ENCODE measurements around the gene PPP6R3. TPM values are rescaled to one million over a fixed set of nuclear protein-coding genes. Genes with fewer than 3 reads are reported as not detected.

PPP6R3 gene
- total and polyA plus RNA-seq, 11 donors: 23.2 to 93.8 (median 81.2) TPM

DNA sequence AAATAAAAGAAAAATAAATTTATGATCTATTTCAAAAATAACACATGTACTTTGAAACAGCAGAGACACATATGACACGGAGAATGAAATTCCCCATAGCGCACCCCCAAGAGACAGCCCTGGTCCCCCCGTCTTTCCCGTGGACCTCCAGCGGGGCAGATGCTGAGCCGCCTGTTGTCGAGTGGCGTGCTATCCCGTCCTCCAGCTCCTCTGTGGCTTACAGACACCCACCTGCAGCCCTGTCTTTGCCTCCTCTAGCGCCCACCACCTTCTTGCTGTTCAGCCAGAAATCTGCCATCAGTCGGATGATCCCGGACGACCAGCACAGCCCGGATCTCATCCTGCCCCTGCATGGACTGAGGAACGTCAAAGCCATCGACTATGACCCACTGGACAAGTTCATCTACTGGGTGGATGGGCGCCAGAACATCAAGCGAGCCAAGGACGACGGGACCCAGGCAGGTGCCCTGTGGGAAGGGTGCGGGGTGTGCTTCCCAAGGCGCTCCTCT is 44.4 kb upstream of the PPP6R3 start:
- H3K4me3 ChIP-seq: no peak overlapping the region
- no peaks in the 10 kb centered on the region for H3K27me3 ChIP-seq
- no peak for TF ChIP-seq POLR2A (IDR thresholded peaks at IDR 0.05)
- TF ChIP-seq, protein P1, sequence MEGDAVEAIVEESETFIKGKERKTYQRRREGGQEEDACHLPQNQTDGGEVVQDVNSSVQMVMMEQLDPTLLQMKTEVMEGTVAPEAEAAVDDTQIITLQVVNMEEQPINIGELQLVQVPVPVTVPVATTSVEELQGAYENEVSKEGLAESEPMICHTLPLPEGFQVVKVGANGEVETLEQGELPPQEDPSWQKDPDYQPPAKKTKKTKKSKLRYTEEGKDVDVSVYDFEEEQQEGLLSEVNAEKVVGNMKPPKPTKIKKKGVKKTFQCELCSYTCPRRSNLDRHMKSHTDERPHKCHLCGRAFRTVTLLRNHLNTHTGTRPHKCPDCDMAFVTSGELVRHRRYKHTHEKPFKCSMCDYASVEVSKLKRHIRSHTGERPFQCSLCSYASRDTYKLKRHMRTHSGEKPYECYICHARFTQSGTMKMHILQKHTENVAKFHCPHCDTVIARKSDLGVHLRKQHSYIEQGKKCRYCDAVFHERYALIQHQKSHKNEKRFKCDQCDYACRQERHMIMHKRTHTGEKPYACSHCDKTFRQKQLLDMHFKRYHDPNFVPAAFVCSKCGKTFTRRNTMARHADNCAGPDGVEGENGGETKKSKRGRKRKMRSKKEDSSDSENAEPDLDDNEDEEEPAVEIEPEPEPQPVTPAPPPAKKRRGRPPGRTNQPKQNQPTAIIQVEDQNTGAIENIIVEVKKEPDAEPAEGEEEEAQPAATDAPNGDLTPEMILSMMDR (IDR thresholded peaks at IDR 0.05): no peak
- no peaks in the 10 kb centered on the region for H3K9me3 ChIP-seq
- DNase-seq: peak in 1 of 5 donors; percentile 22
- peaks cover 0 to 91% (median 57%) of the 10 kb centered on the region in 9 donors for H3K36me3 ChIP-seq
- no peak overlapping the region for H3K27ac ChIP-seq
- intact Hi-C loops (cut with DNase I): no loop called here
- no peak for ATAC-seq
- 92 to 97% (median 95%) methylated on average over 22 of the region's 22 CpGs for WGBS, 4 donors
- peaks cover 0 to 20% (median 2%) of the 10 kb centered on the region in 12 donors for H3K4me1 ChIP-seq

DNA sequence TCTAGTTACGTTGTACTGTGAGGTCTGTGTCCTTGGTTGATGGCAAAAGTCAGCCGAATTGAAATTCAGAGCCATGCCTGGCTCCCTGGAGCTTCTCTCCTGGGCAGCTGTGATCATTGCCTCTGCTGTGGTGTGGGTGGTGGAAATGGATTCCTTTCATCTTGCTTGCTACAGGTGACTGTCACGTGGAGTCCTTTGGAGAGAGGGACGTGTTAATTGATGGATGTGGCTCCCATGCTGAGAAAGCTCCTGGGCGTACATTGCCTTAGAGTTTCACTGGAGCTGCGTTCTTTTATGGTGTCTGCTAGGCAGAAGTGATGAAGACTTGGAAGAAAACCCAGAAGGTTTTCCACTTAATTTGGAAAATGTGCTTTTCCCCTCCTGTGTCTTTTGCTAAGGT is 41.9 kb upstream of the PPP6R3 start:
- intact Hi-C loops (cut with DNase I): no loop called here
- Histone ChIP-seq H3K27ac (no peak overlapping the region), H3K4me3 (no peak overlapping the region), H3K4me1 (peaks cover 0 to 12% (median 0%) of the 10 kb centered on the region in 12 donors), H3K9me3 (no peaks in the 10 kb centered on the region), H3K36me3 (peaks cover 0 to 75% (median 40%) of the 10 kb centered on the region in 9 donors), H3K27me3 (no peaks in the 10 kb centered on the region)
- 72 to 85% (median 74%) methylated on average over 6 of the region's 6 CpGs for WGBS, 4 donors
- no peak for TF ChIP-seq POLR2A (IDR thresholded peaks at IDR 0.05)
- DNase-seq: no peak
- no peak for ATAC-seq

DNA sequence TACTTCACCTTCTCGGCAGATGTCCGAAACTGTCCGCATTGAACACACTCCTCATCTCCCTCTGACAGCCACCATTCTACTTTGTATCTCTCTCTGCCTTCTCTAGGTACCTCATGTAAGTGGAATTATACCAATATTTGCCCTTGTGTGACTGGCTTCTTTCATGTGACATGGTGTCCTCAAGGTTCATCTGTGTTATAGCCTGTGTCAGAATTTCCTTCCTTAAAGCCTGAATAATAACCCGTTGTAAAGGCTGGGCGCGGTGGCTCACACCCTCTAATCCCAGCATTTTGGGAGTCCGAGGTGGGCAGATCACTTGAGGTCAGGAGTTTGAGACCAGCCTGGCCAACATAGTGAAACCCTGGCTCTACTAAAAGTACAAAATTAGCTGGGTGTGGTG is 40.4 kb upstream of the PPP6R3 start:
- 95 to 98% (median 97%) methylated on average over 7 of the region's 7 CpGs for WGBS, 4 donors
- TF ChIP-seq, protein P1 (IDR thresholded peaks at IDR 0.05): no peak
- TF ChIP-seq POLR2A (IDR thresholded peaks at IDR 0.05): no peak
- H3K4me3 ChIP-seq: no peak overlapping the region
- no peak for ATAC-seq
- intact Hi-C loops (cut with DNase I): no loop called here
- H3K27me3 ChIP-seq: no peaks in the 10 kb centered on the region
- peaks cover 0 to 75% (median 40%) of the 10 kb centered on the region in 9 donors for H3K36me3 ChIP-seq
- no peak for DNase-seq
- no peaks in the 10 kb centered on the region for H3K4me1 ChIP-seq
- H3K9me3 ChIP-seq: no peaks in the 10 kb centered on the region
- no peak overlapping the region for H3K27ac ChIP-seq

DNA sequence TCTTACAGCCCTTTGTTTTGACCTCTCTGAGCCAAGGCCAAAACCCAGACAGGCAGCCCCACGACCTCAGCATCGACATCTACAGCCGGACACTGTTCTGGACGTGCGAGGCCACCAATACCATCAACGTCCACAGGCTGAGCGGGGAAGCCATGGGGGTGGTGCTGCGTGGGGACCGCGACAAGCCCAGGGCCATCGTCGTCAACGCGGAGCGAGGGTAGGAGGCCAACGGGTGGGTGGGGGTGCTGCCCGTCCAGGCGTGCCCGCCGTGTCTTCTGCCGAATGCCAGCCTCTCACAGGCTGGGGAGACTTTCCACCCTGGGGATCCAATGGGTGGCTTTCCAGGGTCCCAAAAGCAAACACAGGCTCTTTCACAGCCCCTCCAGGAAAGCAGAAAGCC is 37.1 kb upstream of the PPP6R3 start:
- intact Hi-C loops (cut with DNase I): no loop called here
- ATAC-seq: no peak
- Histone ChIP-seq H3K27me3 (no peaks in the 10 kb centered on the region), H3K9me3 (no peaks in the 10 kb centered on the region), H3K4me1 (no peaks in the 10 kb centered on the region), H3K4me3 (no peak overlapping the region), H3K27ac (peak overlapping the region in 1 of 12 donors; percentile 27), H3K36me3 (peaks cover 0 to 81% (median 58%) of the 10 kb centered on the region in 9 donors)
- WGBS, 4 donors: 94 to 97% (median 94%) methylated on average over 14 to 21 of the region's 21 CpGs
- DNase-seq: no peak
- TF ChIP-seq, protein P1 (IDR thresholded peaks at IDR 0.05): no peak

DNA sequence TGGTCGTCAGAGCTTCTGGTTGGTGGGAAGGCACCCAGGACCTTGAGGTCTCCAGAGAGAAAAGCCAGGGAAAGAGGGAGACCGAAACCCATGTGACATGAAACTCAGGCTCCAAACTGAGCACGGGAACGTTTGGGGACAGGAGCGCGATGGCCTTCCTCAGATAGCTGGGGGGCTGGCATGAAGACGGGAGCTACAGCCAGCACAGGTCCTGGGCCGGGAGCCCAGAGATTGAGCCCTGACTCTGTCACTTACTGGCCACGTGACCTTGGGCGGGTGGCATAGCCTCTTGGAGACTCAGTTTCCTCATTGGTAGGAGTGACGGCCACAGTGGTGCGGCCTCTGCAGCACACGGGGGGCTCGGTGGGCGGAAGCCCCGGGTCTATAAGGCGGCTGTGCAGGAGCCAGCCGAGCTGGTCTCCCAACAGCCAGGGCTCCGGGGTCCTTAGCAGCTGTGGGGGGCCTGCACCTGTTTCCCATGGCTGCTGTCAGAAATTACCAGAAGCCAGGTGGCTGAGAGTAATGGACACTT is 36.4 kb upstream of the PPP6R3 start:
- TF ChIP-seq, protein P1 (IDR thresholded peaks at IDR 0.05): no peak
- TF ChIP-seq POLR2A (IDR thresholded peaks at IDR 0.05): no peak

More for the DNA sequence above, 36.4 kb upstream of the PPP6R3 start:
- DNase-seq: no peak
- peak overlapping the region in 1 of 12 donors; percentile 27 for H3K27ac ChIP-seq
- no peak overlapping the region for H3K4me3 ChIP-seq
- H3K36me3 ChIP-seq: peaks cover 2 to 81% (median 59%) of the 10 kb centered on the region in 9 donors
- intact Hi-C loops (cut with DNase I): no loop called here
- no peaks in the 10 kb centered on the region for H3K27me3 ChIP-seq
- WGBS, 4 donors: 79 to 87% (median 83%) methylated on average over 10 to 19 of the region's 19 CpGs
- H3K9me3 ChIP-seq: peaks cover 0 to 6% (median 3%) of the 10 kb centered on the region in 12 donors
- no peaks in the 10 kb centered on the region for H3K4me1 ChIP-seq
- ATAC-seq: peak in 3 of 4 donors; percentile 18 to 55 (median 54)

Measured in heart left ventricle (tissue), 16 donors.